ENCODE data around the gene RBMY1J.
"Not testable (repeated sequence)": the region's sequence is repeated elsewhere in the genome, so short reads cannot be mapped to it uniquely, and the experiment has no call there.

Gene RBMY1J

GRCh38 chrY:22403110-22403509 is at the start of gene RBMY1J:
TSS of gene RBMY1J (plus strand) at chrY:22403410. CDS start at chrY:22405448, 2,038 bp downstream.
- H3K27ac ChIP-seq (ENCODE audit: extremely low read depth, low read depth, low read length); H3K4me1 ChIP-seq (ENCODE audit: control insufficient read depth, insufficient read depth, low read length); H3K9me3 ChIP-seq (ENCODE audit: control insufficient read depth, insufficient read depth, low read depth, low read length); CTCF ChIA-PET; H3K4me3 ChIP-seq (ENCODE audit: low read depth, low read length); H3K36me3 ChIP-seq (ENCODE audit: control insufficient read depth in 2 of 2, insufficient read depth in 1 of 2, low read length in 2 of 2); POLR2A ChIA-PET: not testable (repeated sequence)

GRCh38 chrY:22367416-22367815 is 35.8 kb upstream of the RBMY1J start:
- H3K36me3 ChIP-seq (ENCODE audit: control insufficient read depth in 2 of 2, insufficient read depth in 1 of 2, low read length in 2 of 2) = no peaks in the 10 kb centered on the region
- POLR2A ChIA-PET = no interaction called here
- H3K9me3 ChIP-seq (ENCODE audit: control insufficient read depth, insufficient read depth, low read depth, low read length) = no peaks in the 10 kb centered on the region
- no peak overlapping the region for H3K4me3 ChIP-seq (ENCODE audit: low read depth, low read length)
- no peaks in the 10 kb centered on the region for H3K4me1 ChIP-seq (ENCODE audit: control insufficient read depth, insufficient read depth, low read length)
- TF ChIP-seq ZNF366 (tag by site-specific recombination; conservative IDR thresholded peaks at IDR 0.05) (no peak), ZNF24 (tag by site-specific recombination; IDR thresholded peaks at IDR 0.05) (no peak), HOXA7 (CRISPR knock-in tag; IDR thresholded peaks at IDR 0.05; ENCODE audit: borderline replicate concordance) (no peak), ZNF624 (tag by site-specific recombination; IDR thresholded peaks at IDR 0.05) (no peak), ZNF16 (tag by site-specific recombination; IDR thresholded peaks at IDR 0.05; ENCODE audit: low read depth) (no peak), KLF17 (tag by site-specific recombination; IDR thresholded peaks at IDR 0.05) (no peak), KLF1 (tag by site-specific recombination; IDR thresholded peaks at IDR 0.05) (no peak), ZNF585B (tag by site-specific recombination; IDR thresholded peaks at IDR 0.05) (no peak), ZNF639 (tag by site-specific recombination; IDR thresholded peaks at IDR 0.05) (no peak), ZNF707 (tag by site-specific recombination; IDR thresholded peaks at IDR 0.05) (no peak), SP2 (tag by site-specific recombination; IDR thresholded peaks at IDR 0.05) (no peak), ZNF621 (tag by site-specific recombination; IDR thresholded peaks at IDR 0.05) (no peak), ZNF211 (tag by site-specific recombination; IDR thresholded peaks at IDR 0.05; ENCODE audit: low read depth) (no peak), ZFP3 (tag by site-specific recombination; IDR thresholded peaks at IDR 0.05; ENCODE audit: low read depth) (no peak), ZNF362 (tag by site-specific recombination; IDR thresholded peaks at IDR 0.05) (no peak), ATF2 (tag by site-specific recombination; IDR thresholded peaks at IDR 0.05; ENCODE audit: low read depth) (no peak), ZNF747 (tag by site-specific recombination; IDR thresholded peaks at IDR 0.05) (no peak)
- no peak overlapping the region for H3K27ac ChIP-seq (ENCODE audit: extremely low read depth, low read depth, low read length)
- CTCF ChIA-PET = no interaction called here

- no peaks in the 10 kb centered on the region for H3K36me3 ChIP-seq (ENCODE audit: control insufficient read depth in 2 of 2, insufficient read depth in 1 of 2, low read length in 2 of 2)
- CTCF ChIA-PET = no interaction called here
- no peak overlapping the region for H3K27ac ChIP-seq (ENCODE audit: extremely low read depth, low read depth, low read length)
- no peaks in the 10 kb centered on the region for H3K9me3 ChIP-seq (ENCODE audit: control insufficient read depth, insufficient read depth, low read depth, low read length)
- no peak overlapping the region for H3K4me3 ChIP-seq (ENCODE audit: low read depth, low read length)
- H3K4me1 ChIP-seq (ENCODE audit: control insufficient read depth, insufficient read depth, low read length) = no peaks in the 10 kb centered on the region
- POLR2A ChIA-PET = no interaction called here
- no peak for TF ChIP-seq ZNF239 (tag by site-specific recombination; IDR thresholded peaks at IDR 0.05)
- no peak for TF ChIP-seq ZNF302 (tag by site-specific recombination; IDR thresholded peaks at IDR 0.05; ENCODE audit: low read depth)
- TF ChIP-seq ZIC2 (tag by site-specific recombination; IDR thresholded peaks at IDR 0.05) = no peak
- TF ChIP-seq SETDB1 (IDR thresholded peaks at IDR 0.05; ENCODE audit: insufficient read length, low read length) = no peak
- TF ChIP-seq ZNF558 (tag by site-specific recombination; IDR thresholded peaks at IDR 0.05) = no peak
- no peak for TF ChIP-seq ZNF677 (tag by site-specific recombination; IDR thresholded peaks at IDR 0.05)
- no peak for TF ChIP-seq ZBTB20 (tag by site-specific recombination; IDR thresholded peaks at IDR 0.05)
- no peak for TF ChIP-seq EGR2 (tag by site-specific recombination; IDR thresholded peaks at IDR 0.05; ENCODE audit: low read depth)
- TF ChIP-seq ZNF416 (tag by site-specific recombination; IDR thresholded peaks at IDR 0.05) = no peak
- TF ChIP-seq ZBTB44 (tag by site-specific recombination; IDR thresholded peaks at IDR 0.05) = no peak
- no peak for TF ChIP-seq ZNF660 (tag by site-specific recombination; IDR thresholded peaks at IDR 0.05)
These were observed 32.6 kb upstream of the RBMY1J start for GRCh38 chrY:22370623-22371022.
